ENCODE measurements around the gene CCDC77.
"Not testable (repeated sequence)": the region's sequence is repeated elsewhere in the genome, so short reads cannot be mapped to it uniquely, and the experiment has no call there.

Gene CCDC77

DNA sequence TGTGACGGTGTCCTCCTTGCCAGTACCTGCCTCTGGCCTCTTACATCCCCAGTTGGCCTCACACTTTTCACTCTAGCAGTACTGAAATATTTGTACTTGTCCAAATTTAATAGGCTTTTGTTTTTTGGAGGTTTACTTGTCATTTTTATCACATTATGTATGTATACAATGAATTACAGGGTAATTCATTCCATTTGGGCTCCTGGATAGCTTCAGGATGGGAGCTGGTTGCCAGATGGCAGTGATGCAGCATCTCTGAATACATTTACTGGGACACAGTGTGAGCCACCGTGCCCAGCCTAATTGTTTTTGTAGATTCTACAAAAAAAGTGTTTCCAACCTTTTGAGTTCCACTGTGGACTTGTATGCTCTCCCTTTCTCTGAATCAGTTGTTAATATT lies 13.4 kb downstream of the CCDC77 start:
- H2AFZ ChIP-seq (ENCODE audit: low read depth, low read length) = no peak overlapping the region
- H3K23ac ChIP-seq (ENCODE audit: low read length in 2 of 2) = no peak overlapping the region
- H3K4me3 ChIP-seq (ENCODE audit: insufficient read depth in 1 of 2, low read depth in 1 of 2, low read length in 2 of 2) = no peak overlapping the region
- no peak overlapping the region for H4K8ac ChIP-seq (ENCODE audit: low read length)
- no peak overlapping the region for H3K9ac ChIP-seq (ENCODE audit: low read length)
- peaks cover 13 to 25% of the 10 kb centered on the region in 2 experiments for H3K36me3 ChIP-seq (ENCODE audit: control insufficient read depth in 1 of 2, insufficient read depth in 2 of 2, low read depth in 1 of 2, low read length in 2 of 2)
- peaks cover 2% of the 10 kb centered on the region for H3K79me1 ChIP-seq (replicated peaks; ENCODE audit: low read length, poor library complexity, severe bottlenecking)
- H3K27ac ChIP-seq (ENCODE audit: low read length, poor library complexity, severe bottlenecking) = no peak overlapping the region
- H2BK5ac ChIP-seq (ENCODE audit: low read depth, low read length, poor library complexity, severe bottlenecking) = no peak overlapping the region
- no peak overlapping the region for H2BK120ac ChIP-seq (ENCODE audit: low read depth, low read length)
- WGBS = 88% methylated on average over 2 of the region's 2 CpGs
- no peaks in the 10 kb centered on the region for H3K4me1 ChIP-seq (ENCODE audit: control insufficient read depth, insufficient read depth, low read depth, low read length)
- no peak overlapping the region for H3K14ac ChIP-seq (ENCODE audit: low read length in 2 of 2)
- H2AK5ac ChIP-seq (ENCODE audit: low read length, severe bottlenecking) = no peak overlapping the region
- DNase-seq = no peak
- H2BK12ac ChIP-seq (ENCODE audit: low read length in 2 of 2) = no peak overlapping the region
- H3K27me3 ChIP-seq (ENCODE audit: control insufficient read depth in 1 of 2, insufficient read depth in 1 of 2, low read length in 2 of 2) = no peaks in the 10 kb centered on the region
- no peak overlapping the region for H2BK15ac ChIP-seq (ENCODE audit: low read depth, poor library complexity, severe bottlenecking)
- H4K91ac ChIP-seq (ENCODE audit: low read length) = no peak overlapping the region
- H3K18ac ChIP-seq (ENCODE audit: low read depth in 1 of 2, low read length in 2 of 2) = no peak overlapping the region
- no peak overlapping the region for H3K4ac ChIP-seq (ENCODE audit: low read depth in 1 of 2, low read length in 2 of 2)
- H3K4me2 ChIP-seq (ENCODE audit: low read length, poor library complexity, severe bottlenecking) = no peak overlapping the region
- H3K9me3 ChIP-seq (ENCODE audit: control insufficient read depth, low read length) = no peaks in the 10 kb centered on the region

DNA sequence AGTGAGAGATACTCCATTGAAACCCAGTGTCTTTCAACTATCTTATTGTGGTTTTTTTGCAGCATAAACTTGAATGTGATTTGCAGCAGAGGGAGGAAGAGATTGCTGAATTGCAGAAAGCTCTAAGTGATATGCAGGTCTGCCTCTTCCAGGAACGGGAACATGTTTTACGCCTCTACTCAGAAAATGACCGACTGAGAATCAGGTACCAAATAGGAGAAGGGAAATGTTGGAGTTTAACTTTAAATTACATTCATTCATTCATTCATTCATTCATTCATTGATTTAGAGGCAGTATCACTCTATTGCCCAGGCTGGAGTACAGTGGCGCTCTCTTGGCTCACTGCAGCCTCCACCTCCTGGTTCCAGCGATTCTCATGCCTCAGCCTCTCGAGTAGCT lies 17.0 kb downstream of the CCDC77 start:
- Histone ChIP-seq H3K4ac (ENCODE audit: low read depth in 1 of 2, low read length in 2 of 2) (no peak overlapping the region), H3K4me2 (ENCODE audit: low read length, poor library complexity, severe bottlenecking) (no peak overlapping the region), H2BK12ac (ENCODE audit: low read length in 2 of 2) (no peak overlapping the region), H3K9me3 (ENCODE audit: control insufficient read depth, low read length) (no peaks in the 10 kb centered on the region), H3K4me3 (ENCODE audit: insufficient read depth in 1 of 2, low read depth in 1 of 2, low read length in 2 of 2) (no peak overlapping the region), H4K8ac (ENCODE audit: low read length) (no peak overlapping the region), H3K4me1 (ENCODE audit: control insufficient read depth, insufficient read depth, low read depth, low read length) (no peaks in the 10 kb centered on the region), H4K91ac (ENCODE audit: low read length) (no peak overlapping the region), H3K79me1 (replicated peaks; ENCODE audit: low read length, poor library complexity, severe bottlenecking) (peaks cover 2% of the 10 kb centered on the region), H2AFZ (ENCODE audit: low read depth, low read length) (no peak overlapping the region), H2BK120ac (ENCODE audit: low read depth, low read length) (no peak overlapping the region), H2BK15ac (ENCODE audit: low read depth, poor library complexity, severe bottlenecking) (no peak overlapping the region), H3K18ac (ENCODE audit: low read depth in 1 of 2, low read length in 2 of 2) (no peak overlapping the region), H3K36me3 (ENCODE audit: control insufficient read depth in 1 of 2, insufficient read depth in 2 of 2, low read depth in 1 of 2, low read length in 2 of 2) (peaks cover 11 to 16% of the 10 kb centered on the region in 2 experiments), H3K14ac (ENCODE audit: low read length in 2 of 2) (no peak overlapping the region), H3K9ac (ENCODE audit: low read length) (no peak overlapping the region), H3K27me3 (ENCODE audit: control insufficient read depth in 1 of 2, insufficient read depth in 1 of 2, low read length in 2 of 2) (no peaks in the 10 kb centered on the region), H3K23ac (ENCODE audit: low read length in 2 of 2) (no peak overlapping the region), H3K27ac (ENCODE audit: low read length, poor library complexity, severe bottlenecking) (no peak overlapping the region), H2BK5ac (ENCODE audit: low read depth, low read length, poor library complexity, severe bottlenecking) (no peak overlapping the region), H2AK5ac (ENCODE audit: low read length, severe bottlenecking) (no peak overlapping the region)
- 100% methylated on average over 4 of the region's 6 CpGs for WGBS
- no peak for DNase-seq

DNA sequence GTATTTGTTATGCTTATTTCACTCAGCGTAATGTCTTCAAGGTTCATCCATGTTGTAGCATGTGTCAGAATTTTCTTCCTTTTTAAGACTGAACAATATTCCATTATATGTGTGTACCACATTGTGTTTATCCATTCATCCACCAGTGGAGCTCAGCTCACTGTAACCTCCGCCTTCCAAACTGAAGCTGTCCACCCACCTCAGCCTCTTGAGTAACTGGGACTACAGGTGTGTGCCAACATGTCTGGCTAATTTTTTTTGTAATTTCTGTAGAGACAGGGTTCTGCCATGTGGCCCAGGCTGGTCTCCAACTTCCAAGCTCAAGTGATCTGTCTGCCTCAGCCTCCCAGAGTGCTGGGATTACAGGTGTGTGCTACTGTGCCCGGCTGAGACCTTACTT lies 21.1 kb downstream of the CCDC77 start:
- Histone ChIP-seq H4K8ac (ENCODE audit: low read length) (no peak overlapping the region), H2BK120ac (ENCODE audit: low read depth, low read length) (no peak overlapping the region), H3K27ac (ENCODE audit: low read length, poor library complexity, severe bottlenecking) (no peak overlapping the region), H3K18ac (ENCODE audit: low read depth in 1 of 2, low read length in 2 of 2) (no peak overlapping the region), H2AFZ (ENCODE audit: low read depth, low read length) (no peak overlapping the region), H3K4me3 (ENCODE audit: insufficient read depth in 1 of 2, low read depth in 1 of 2, low read length in 2 of 2) (no peak overlapping the region), H3K4ac (ENCODE audit: low read depth in 1 of 2, low read length in 2 of 2) (no peak overlapping the region), H3K27me3 (ENCODE audit: control insufficient read depth in 1 of 2, insufficient read depth in 1 of 2, low read length in 2 of 2) (no peaks in the 10 kb centered on the region), H3K9me3 (ENCODE audit: control insufficient read depth, low read length) (no peaks in the 10 kb centered on the region), H3K4me1 (ENCODE audit: control insufficient read depth, insufficient read depth, low read depth, low read length) (no peaks in the 10 kb centered on the region), H3K36me3 (ENCODE audit: control insufficient read depth in 1 of 2, insufficient read depth in 2 of 2, low read depth in 1 of 2, low read length in 2 of 2) (peaks cover 11 to 20% of the 10 kb centered on the region in 2 experiments), H3K79me1 (replicated peaks; ENCODE audit: low read length, poor library complexity, severe bottlenecking) (no peaks in the 10 kb centered on the region), H2BK5ac (ENCODE audit: low read depth, low read length, poor library complexity, severe bottlenecking) (no peak overlapping the region), H4K91ac (ENCODE audit: low read length) (no peak overlapping the region), H2BK12ac (ENCODE audit: low read length in 2 of 2) (no peak overlapping the region), H3K23ac (ENCODE audit: low read length in 2 of 2) (no peak overlapping the region), H3K14ac (ENCODE audit: low read length in 2 of 2) (no peak overlapping the region), H2BK15ac (ENCODE audit: low read depth, poor library complexity, severe bottlenecking) (no peak overlapping the region), H2AK5ac (ENCODE audit: low read length, severe bottlenecking) (no peak overlapping the region), H3K4me2 (ENCODE audit: low read length, poor library complexity, severe bottlenecking) (no peak overlapping the region), H3K9ac (ENCODE audit: low read length) (no peak overlapping the region)
- DNase-seq = no peak
- WGBS = 100% methylated on average over 1 of the region's 3 CpGs

DNA sequence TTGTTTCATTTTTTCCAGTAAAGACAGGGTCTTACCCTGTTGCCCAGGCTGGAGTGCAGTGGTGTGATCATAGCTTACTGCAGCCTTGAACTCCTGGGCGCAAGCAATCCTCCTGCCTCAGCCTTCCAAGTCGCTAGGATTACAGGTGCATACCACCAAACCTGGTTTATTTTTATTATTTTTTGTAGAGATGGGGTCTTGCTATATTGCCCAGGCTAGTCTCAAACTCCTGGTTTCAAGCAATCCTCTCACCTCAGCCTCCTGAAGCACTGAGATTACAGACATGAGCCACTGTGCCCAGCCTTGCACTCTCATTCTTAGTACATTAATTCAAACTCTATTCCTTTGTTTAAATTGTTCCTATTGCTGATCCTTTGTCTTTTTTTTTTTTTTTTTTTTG lies 34.3 kb downstream of the CCDC77 start:
- not testable (repeated sequence) for H2BK12ac ChIP-seq (ENCODE audit: low read length in 2 of 2); H3K79me1 ChIP-seq (replicated peaks; ENCODE audit: low read length, poor library complexity, severe bottlenecking); H3K18ac ChIP-seq (ENCODE audit: low read depth in 1 of 2, low read length in 2 of 2); H2BK5ac ChIP-seq (ENCODE audit: low read depth, low read length, poor library complexity, severe bottlenecking); H3K4ac ChIP-seq (ENCODE audit: low read depth in 1 of 2, low read length in 2 of 2); H3K27me3 ChIP-seq (ENCODE audit: control insufficient read depth in 1 of 2, insufficient read depth in 1 of 2, low read length in 2 of 2); H3K9me3 ChIP-seq (ENCODE audit: control insufficient read depth, low read length); H3K27ac ChIP-seq (ENCODE audit: low read length, poor library complexity, severe bottlenecking); H2BK120ac ChIP-seq (ENCODE audit: low read depth, low read length); H3K14ac ChIP-seq (ENCODE audit: low read length in 2 of 2); H4K91ac ChIP-seq (ENCODE audit: low read length); DNase-seq; H3K4me2 ChIP-seq (ENCODE audit: low read length, poor library complexity, severe bottlenecking); H4K8ac ChIP-seq (ENCODE audit: low read length); H3K9ac ChIP-seq (ENCODE audit: low read length); H2AK5ac ChIP-seq (ENCODE audit: low read length, severe bottlenecking); H3K4me3 ChIP-seq (ENCODE audit: insufficient read depth in 1 of 2, low read depth in 1 of 2, low read length in 2 of 2); H3K4me1 ChIP-seq (ENCODE audit: control insufficient read depth, insufficient read depth, low read depth, low read length); H2AFZ ChIP-seq (ENCODE audit: low read depth, low read length); H2BK15ac ChIP-seq (ENCODE audit: low read depth, poor library complexity, severe bottlenecking); H3K23ac ChIP-seq (ENCODE audit: low read length in 2 of 2)
- WGBS = no CpG with 5 or more reads among the region's 2 CpGs
- H3K36me3 ChIP-seq (ENCODE audit: control insufficient read depth in 1 of 2, insufficient read depth in 2 of 2, low read depth in 1 of 2, low read length in 2 of 2) = peaks cover 6 to 50% of the 10 kb centered on the region in 2 experiments

Data from mesenchymal stem cell (in vitro differentiated cells and primary cell).